C1 segment of cervical spinal cord (tissue), 14 donors: ENCODE data around the gene PPP1R14B.

ENCODE experiments used
- DNase-seq, 14 donors: peaks; one replicate each; lab custom pipeline; 2025; lab: John Stamatoyannopoulos, UW

Gene PPP1R14B, protein sequence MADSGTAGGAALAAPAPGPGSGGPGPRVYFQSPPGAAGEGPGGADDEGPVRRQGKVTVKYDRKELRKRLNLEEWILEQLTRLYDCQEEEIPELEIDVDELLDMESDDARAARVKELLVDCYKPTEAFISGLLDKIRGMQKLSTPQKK

DNA sequence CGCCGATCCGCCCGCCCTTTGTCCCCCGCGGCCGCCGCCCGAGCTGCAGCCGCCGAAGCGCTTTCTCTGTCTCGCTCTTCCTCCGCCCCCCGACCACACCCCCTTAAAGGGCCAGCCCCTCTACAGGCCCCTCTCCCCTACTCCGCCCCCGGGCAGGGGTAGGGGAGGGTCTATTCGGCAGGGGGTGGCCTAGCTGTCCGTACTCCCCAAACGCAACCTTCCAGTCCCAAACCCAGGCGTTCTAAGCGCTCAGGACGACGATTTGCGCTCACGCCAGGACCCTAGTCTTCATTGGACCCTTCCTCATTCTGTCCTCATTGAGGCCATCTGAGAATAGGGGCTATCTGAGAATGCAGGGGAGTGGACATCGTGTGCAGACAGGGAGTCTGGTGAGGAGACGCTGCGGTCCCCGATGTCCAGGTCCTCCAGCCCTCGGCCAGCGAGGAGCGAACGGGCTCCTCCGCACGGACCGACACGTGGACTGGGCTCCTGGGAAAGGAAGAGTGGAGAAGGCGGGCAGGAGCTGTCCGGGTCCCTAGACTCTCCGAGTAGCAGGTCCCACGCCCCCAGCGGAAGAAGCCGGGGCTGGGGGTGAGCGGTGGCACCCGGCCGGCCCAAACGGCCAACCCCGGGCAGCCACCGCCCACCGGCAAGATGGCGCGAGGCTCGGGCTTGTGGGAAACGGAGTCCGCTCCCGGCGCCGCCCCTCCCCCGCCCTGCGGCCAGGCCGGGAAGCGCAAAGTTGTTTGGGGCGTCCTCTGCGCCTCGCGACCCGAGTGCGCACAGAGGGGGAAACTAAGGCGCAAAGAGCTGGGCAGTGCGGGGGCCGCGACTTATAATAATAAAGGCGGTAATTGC, at the start of gene PPP1R14B:
PPP1R14B (minus strand) TSS at position 73 of the 858 bp plus-strand sequence. CDS start 270 bp downstream, outside the sequence.
- peak in 13 of 14 donors; percentile 67 to 89 (median 73) for DNase-seq

DNA sequence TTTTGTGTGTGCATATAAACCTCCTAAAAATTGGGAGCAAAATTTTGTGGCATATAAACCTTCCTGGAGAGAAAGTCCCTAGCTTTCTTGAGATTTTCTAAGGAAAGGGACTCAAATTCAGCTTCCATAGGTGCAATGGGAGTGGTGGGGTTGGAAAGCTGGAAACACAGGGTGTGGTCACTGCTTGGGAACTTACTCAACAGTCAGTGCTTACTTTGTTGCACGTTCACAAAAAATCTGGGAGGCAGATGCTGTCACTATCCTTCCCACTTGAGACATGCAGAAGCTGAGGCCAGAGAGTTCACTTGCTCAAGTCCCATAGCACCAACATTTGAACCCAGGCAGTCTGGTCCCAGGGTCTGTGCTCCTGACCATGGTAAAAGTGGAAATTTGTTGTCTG, 49.5 kb upstream of the PPP1R14B start:
- DNase-seq: no peak

DNA sequence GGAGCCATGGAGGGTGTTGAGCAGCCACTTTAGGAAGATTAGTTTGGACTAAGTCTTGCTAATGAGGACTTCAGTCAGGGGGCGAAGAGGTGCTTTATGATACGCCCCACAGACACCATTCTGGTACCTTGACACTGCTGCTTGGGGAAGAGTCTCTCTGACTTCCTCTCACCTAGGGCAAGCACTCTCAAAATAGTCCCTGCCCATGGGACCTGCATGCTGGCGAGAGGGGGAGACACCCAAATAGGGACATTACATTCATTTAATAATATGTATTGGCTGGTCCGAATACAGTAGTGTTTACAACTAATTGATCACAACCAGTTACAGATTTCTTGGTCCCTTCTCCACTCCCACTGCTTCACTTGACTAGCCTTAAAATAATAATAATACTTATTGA, 49.0 kb upstream of the PPP1R14B start:
- no peak for DNase-seq

DNA sequence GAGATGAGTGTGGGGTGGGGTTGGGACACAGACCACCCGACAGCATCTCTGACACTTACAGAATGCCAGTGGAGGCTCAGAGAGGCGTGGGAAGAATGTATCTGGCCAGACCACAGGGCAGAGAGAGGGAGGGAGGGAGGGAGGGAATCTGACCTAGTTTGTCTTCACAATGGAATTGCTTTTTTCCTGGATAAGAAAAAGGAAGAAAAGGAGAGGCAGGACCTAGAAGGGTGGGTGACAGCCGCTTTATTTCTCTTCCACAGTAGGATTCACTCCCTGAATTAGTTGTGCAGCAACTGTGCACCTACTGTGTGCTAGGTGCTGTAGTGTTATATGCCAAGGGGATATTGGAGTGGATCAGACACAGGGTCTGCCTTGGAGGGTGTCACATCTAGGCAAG, 48.0 kb upstream of the PPP1R14B start:
- DNase-seq: peak in 1 of 14 donors; percentile 54

DNA sequence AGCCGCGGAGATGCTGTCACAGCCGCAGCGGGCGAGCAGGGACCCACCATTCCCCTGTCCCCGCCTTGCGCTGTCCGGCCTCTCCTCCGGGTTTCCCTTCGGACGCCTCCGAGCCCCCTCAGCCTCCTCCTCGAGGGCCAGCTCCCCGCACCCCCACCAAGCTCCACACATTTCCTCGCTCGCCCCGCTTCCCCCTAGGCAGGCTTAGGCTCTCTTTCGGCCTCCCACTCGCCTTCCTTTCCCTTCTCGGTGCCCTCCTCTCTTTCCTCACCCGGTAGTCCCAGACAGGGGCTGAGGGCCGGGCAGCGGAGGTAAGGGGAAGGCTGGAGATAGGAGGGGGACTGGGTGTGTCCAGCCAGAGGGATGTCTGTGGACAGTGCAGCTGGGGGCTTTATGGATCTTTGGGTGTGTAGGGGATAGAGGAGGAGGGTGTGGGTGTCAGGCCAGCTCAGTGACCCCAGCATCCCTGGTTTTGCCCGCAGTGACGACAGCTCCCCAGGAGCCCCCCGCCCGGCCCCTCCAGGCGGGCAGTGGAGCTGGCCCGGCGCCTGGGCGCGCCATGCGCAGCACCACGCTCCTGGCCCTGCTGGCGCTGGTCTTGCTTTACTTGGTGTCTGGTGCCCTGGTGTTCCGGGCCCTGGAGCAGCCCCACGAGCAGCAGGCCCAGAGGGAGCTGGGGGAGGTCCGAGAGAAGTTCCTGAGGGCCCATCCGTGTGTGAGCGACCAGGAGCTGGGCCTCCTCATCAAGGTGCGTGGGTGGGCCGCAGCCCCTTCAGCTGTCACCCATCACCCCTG, 45.9 kb upstream of the PPP1R14B start:
- no peak for DNase-seq

- DNase-seq: peak in 2 of 14 donors; percentile 13 to 36
These were observed 45.2 kb upstream of the PPP1R14B start for GRCh38 chr11:64291752-64292459.

DNA sequence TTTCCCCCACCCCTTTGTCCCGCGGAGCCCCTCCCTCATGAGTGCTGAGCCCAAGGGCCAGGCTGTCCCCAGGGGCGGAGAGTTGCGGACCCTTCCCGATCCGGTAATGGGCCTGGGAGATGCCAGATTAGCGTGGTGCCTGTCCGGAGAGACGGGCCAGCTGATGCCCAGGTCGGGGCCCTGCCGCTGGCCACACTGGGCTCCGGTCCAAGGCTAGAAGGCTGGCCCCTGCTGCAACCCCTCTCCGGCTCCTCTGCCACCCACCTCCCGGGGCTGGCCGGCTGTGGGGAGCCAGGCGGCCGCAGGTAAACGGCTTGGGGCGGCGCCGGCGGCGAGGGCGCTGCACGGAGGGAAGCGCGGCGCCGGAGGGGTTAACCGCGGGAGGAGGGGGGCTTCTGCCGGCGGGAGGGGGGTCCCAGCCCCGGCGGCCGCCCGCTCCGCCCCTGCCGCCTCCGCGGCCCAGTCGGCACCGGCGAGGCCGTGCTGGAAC, 44.6 kb upstream of the PPP1R14B start, which contains the start of gene KCNK4:
KCNK4 (plus strand) TSS at position 41 of the 490 bp plus-strand sequence. CDS start 1,717 bp downstream, outside the sequence.
- DNase-seq: no peak

- no peak for DNase-seq
These were observed 43.9 kb upstream of the PPP1R14B start for GRCh38 chr11:64290352-64291261.

DNA sequence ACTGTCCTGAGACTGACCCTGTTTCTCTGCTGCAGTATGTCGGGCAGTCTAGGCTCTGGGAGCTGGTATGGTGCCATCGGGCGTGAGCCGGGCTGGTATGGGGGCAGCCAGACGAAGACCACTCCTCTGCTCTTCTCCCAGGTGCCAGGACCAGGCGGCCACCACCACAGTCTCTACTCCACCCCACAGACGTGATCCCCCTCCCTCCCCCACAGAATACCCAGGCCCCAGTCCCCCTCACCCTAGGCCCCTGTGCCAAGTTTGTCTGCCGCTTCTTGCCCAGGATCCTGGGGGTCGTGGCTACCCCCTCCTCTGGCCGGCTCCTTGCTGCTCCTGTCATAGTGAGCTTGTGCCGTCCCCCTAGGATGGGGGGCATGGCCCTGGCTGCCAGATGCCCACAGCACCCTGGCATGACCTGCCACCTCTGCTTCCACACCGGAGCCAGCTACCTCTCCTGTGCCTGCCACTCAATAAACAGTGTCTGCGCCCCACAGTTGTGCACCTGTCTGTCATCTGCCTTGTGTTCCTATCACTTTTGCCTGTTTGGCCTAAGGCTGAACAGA, 42.3 kb upstream of the PPP1R14B start:
- DNase-seq: no peak

- DNase-seq: no peak
These were observed 41.6 kb upstream of the PPP1R14B start for GRCh38 chr11:64288353-64288750.

- DNase-seq: no peak
These were observed 41.1 kb upstream of the PPP1R14B start for GRCh38 chr11:64287676-64288352.

DNA sequence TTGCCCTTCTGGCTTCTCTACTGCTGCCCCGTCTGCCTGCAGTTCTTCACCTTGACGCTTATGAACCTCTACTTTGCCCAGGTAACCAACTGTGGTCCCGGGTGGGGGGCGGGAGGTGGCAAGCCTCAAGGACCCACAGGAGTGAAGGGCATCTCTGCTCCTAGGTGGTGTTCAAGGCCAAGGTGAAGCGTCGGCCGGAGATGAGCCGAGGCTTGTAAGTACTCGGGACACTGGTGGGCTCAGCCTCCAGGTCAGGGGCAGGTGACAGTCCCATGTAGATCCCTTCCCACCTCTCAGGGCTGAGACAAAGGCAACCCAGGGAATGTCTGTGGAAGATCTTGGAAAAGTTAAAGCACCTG, 40.0 kb upstream of the PPP1R14B start:
- no peak for DNase-seq

- DNase-seq: peak in 1 of 14 donors; percentile 49
These were observed 39.4 kb upstream of the PPP1R14B start for GRCh38 chr11:64285885-64286800.

DNA sequence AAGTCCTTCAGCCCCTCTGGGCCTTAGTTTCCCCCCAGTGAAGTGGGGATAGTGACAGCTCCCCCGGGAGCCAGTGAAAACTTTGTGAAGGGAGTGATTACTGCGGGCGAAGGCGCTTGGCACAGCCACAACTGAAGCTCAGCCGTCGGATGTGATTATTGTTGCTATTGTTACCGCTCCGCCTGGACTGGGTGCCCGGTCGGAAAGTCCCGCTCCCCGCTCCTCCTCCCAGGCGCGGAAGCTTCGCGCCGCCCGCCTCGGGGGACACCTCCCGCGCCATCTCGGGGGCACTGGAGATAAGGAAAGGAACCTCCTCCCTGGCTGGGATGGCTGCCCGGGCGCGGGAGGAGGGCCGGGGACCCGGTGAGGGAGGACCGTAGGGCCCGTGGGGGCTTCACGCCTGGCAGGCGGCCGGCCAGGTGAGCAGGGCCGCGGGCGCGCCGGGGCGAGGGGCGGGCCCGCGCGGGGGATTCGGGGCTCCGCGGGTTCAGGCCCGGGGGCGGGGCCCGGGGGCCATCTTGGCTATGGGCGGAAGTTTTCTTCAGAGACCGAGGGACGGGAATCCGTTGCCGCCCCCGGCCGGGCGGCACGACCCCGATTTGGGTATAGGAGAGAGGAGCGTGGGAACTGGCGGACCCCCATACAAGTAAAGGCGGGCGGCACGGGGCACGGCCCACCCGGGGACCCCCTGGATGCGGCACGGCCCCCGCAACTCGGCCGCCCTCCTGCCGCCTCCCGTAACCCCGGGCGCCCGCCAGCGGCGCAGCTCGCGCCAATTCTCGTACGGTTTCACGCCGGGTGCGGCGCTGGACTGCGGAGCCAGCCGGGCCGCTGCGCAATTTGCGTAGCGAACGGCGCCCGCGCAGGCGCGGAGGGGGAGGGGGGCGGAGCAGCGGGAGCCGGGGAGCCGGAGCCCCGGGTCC, 38.5 kb upstream of the PPP1R14B start, which contains the start of gene GPR137:
GPR137 (plus strand) TSS at position 887 of the 923 bp plus-strand sequence. CDS start 677 bp downstream, outside the sequence.
- peak in 13 of 14 donors; percentile 78 to 96 (median 91) for DNase-seq

DNA sequence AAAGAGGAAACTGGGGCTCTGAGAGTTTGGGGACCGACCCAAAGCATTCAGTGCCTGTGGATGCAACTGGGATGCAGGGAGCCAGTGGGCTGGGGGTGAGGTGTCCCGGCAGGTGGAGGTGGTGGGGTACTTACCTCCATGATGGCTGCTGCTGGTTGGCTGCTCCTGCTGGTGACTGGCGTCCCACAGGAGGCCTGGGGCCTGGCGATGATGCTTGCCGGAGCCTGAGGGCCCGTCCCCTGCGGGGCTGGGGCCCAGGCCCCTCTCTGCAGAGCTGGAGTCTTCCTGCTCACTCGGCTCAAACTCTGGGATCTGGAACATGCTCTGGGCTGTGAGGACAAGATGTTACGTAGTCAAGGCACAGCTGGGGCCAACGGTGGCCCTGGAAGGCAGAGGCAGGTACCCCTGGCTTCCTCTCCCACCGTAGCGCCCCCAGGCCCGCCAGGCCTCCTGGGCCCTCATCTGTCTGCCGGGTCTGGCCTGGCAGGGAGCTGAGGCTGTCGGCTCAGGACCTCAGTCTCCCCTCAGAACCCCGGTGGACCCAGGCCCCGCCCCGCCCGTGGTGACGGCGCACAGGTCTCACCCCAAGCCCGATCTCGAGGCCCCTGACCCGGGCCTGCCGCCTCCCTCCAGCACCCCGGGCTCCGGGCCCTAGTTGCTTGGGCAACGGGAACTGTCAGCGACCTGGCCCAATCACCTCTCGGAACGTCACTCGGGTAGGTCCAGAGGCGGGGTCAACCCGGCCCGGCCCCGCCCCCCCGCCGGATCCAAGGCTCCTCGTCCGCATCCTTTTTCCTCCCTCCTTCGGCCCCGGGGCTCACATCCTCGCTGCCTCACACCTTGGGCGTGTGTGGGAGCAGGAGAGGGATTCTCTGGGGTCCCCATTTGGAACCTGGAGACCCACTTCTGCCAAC, 37.6 kb upstream of the PPP1R14B start, which contains the start of gene BAD:
BAD (minus strand) TSS at position 618 of the 914 bp plus-strand sequence; CDS start at position 321, 297 bp downstream.
- DNase-seq: peak; percentile 71 to 95 (median 93)

DNA sequence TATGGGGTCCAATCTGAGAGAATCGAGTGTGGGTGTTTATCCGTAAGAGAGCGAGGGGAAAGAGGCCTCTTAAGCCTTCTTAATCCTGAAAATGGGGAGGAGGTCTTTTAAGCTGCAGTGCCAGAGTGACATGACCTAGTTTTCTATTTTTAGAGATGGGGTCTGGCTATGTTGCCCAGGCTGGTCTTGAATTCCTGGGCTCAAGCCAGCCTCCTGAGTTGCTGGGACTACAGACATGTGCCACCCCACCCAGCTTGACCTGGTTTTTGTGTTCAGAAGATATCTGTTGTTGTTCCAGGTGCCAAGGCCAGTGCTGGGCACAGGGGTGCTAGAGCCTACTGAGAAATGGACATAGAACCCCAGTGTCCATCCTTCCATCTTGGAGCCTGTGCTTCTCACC, 36.3 kb upstream of the PPP1R14B start:
- DNase-seq: no peak
